Anterior cingulate cortex (tissue), 58 donors: ENCODE measurements around the gene ASB12.

ENCODE experiments used
- DNase-seq, 58 donors: peaks; one replicate each; lab custom pipeline; 2025; lab: John Stamatoyannopoulos, UW

Gene ASB12

GRCh38 chrX:64187762-64188150 is 42.7 kb downstream of the ASB12 start:
- no peak for DNase-seq

- DNase-seq, result no peak
These were observed 43.2 kb downstream of the ASB12 start for GRCh38 chrX:64186974-64187761.

GRCh38 chrX:64184396-64184795 is 46.0 kb downstream of the ASB12 start:
- no peak for DNase-seq

GRCh38 chrX:64182208-64182607 is 48.2 kb downstream of the ASB12 start:
- no peak for DNase-seq

GRCh38 chrX:64176876-64177275 is 53.5 kb downstream of the ASB12 start:
- DNase-seq, result peak in 1 of 58 donors; percentile 0
